Suprapubic skin (tissue), 4 donors: ENCODE measurements around the gene BMP10.

Experiments used
- CTCF ChIP-seq, 2 donors: fragments of 200-600 bp in 1 of 2; fragments of 450-650 bp in 1 of 2; sonication (generic) in 1 of 2; IDR thresholded peaks; one replicate each; pipeline ENCODE4 v1.5.1; 2016 to 2019; ENCODE audit warnings: antibody characterized with exemption in 2 of 2, mild to moderate bottlenecking in 1 of 2, moderate library complexity in 1 of 2
- EP300 ChIP-seq: sonication (generic); formaldehyde crosslinking; IDR thresholded peaks from one replicate; pipeline ENCODE4 v1.6.1; 2017; ENCODE audit warnings: antibody characterized with exemption
- POLR2A ChIP-seq, 2 donors: fragments of 450-650 bp; IDR thresholded peaks; one replicate each; pipeline ENCODE4 v1.6.1; 2017; ENCODE audit warnings: antibody characterized with exemption in 2 of 2, mild to moderate bottlenecking in 2 of 2, moderate library complexity in 2 of 2
- POLR2AphosphoS5 ChIP-seq, 3 donors: sonication (generic); formaldehyde crosslinking; IDR thresholded peaks; one replicate each; pipeline ENCODE4 v1.6.1; 2017; ENCODE audit warnings: antibody characterized with exemption in 3 of 3

GRCh38 chr2:68834737-68835376 is 36.3 kb downstream of the BMP10 start:
- no peak for TF ChIP-seq EP300
- no peak for TF ChIP-seq CTCF (IDR thresholded peaks at IDR 0.05)
- no peak for TF ChIP-seq POLR2A (IDR thresholded peaks at IDR 0.05)
- no peak for TF ChIP-seq POLR2AphosphoS5 (IDR thresholded peaks at IDR 0.05)
